ENCODE measurements around the gene RBM4. TPM values are rescaled to one million over a fixed set of nuclear protein-coding genes. Genes with fewer than 3 reads are reported as not detected.

The RBM4 gene
- total RNA-seq, 4 donors from 2014 or later: 51.7 to 93.3 (median 68.6) TPM

DNA sequence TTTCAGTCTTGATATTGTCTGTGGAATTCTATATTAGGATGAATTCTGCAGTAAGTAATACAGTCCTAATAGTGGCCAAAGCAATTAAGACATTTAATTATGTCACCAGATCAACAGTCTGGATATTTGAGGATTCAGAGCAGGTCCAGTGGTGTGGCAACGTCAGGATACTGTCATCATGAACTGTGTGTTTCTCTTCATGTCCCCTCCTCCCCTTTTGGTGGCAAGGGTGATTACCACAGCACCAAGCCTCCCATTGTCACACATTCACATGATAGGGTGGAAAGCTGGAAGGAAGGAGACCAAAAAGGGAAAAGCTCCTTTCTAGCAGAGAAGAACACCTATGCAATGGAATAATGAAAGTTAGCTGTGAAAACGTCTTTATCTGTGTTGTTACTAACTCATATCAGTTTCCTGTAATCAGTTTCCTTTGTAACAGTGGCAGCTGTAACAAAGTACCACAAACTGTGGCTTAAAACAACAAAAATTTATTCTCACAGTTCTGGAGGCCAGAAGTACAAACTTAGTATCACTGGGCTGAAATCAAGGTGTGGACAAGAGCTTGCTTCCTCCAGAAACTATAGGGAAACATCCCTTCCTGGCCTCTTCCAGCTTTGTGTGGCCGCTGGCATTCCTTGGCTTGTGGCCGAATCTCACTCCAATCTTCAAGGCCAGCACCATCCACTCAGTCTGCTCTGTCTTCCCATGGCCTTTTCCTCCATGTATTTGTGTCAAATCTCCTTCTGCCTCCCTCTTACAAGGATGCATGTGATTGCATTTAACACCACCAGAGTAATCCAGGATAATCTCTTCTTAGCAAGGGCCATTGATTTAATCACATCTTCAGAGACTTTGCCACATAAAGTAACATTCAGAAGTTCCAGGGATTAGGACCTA, 28.5 kb upstream of the RBM4 start:
- TF ChIP-seq, protein P1, sequence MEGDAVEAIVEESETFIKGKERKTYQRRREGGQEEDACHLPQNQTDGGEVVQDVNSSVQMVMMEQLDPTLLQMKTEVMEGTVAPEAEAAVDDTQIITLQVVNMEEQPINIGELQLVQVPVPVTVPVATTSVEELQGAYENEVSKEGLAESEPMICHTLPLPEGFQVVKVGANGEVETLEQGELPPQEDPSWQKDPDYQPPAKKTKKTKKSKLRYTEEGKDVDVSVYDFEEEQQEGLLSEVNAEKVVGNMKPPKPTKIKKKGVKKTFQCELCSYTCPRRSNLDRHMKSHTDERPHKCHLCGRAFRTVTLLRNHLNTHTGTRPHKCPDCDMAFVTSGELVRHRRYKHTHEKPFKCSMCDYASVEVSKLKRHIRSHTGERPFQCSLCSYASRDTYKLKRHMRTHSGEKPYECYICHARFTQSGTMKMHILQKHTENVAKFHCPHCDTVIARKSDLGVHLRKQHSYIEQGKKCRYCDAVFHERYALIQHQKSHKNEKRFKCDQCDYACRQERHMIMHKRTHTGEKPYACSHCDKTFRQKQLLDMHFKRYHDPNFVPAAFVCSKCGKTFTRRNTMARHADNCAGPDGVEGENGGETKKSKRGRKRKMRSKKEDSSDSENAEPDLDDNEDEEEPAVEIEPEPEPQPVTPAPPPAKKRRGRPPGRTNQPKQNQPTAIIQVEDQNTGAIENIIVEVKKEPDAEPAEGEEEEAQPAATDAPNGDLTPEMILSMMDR (IDR thresholded peaks at IDR 0.05; ENCODE audit: low read depth): no peak

- TF ChIP-seq, protein P1 (IDR thresholded peaks at IDR 0.05; ENCODE audit: low read depth): no peak
These were observed 26.0 kb upstream of the RBM4 start for GRCh38 chr11:66612458-66612857.

GRCh38 chr11:66614073-66614472, 24.4 kb upstream of the RBM4 start:
- TF ChIP-seq, protein P1 (IDR thresholded peaks at IDR 0.05; ENCODE audit: low read depth): no peak

DNA sequence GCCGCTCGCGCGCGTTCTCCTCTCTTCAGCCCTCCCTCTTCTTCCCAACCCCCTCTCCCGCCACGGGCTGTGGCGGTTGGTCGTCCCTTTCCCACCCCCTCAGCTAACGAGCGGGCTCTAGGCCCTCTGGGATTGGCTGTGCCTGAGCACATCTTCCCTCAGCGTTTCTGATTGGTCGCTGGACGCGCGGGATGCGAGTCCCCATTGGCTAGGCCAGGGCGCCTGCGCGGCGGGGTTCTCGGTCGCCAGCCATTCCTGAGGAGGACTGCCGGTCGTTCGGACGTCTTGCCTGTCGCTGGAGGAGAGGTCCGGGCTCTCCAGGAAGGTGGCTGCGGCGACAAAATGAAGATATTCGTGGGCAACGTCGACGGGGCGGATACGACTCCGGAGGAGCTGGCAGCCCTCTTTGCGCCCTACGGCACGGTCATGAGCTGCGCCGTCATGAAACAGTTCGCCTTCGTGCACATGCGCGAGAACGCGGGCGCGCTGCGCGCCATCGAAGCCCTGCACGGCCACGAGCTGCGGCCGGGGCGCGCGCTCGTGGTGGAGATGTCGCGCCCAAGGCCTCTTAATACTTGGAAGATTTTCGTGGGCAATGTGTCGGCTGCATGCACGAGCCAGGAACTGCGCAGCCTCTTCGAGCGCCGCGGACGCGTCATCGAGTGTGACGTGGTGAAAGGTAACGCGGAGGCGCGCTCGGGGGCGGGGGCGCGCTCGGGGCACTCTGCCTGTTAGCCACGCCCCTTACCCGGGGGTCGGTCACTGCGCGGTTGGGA, 21.9 kb upstream of the RBM4 start, which contains the start of gene RBM14:
TSS of gene RBM14 (plus strand) at position 252 of the 776 bp plus-strand sequence. CDS start at position 343, 91 bp downstream.
- TF ChIP-seq, protein P1 (IDR thresholded peaks at IDR 0.05; ENCODE audit: low read depth): no peak

DNA sequence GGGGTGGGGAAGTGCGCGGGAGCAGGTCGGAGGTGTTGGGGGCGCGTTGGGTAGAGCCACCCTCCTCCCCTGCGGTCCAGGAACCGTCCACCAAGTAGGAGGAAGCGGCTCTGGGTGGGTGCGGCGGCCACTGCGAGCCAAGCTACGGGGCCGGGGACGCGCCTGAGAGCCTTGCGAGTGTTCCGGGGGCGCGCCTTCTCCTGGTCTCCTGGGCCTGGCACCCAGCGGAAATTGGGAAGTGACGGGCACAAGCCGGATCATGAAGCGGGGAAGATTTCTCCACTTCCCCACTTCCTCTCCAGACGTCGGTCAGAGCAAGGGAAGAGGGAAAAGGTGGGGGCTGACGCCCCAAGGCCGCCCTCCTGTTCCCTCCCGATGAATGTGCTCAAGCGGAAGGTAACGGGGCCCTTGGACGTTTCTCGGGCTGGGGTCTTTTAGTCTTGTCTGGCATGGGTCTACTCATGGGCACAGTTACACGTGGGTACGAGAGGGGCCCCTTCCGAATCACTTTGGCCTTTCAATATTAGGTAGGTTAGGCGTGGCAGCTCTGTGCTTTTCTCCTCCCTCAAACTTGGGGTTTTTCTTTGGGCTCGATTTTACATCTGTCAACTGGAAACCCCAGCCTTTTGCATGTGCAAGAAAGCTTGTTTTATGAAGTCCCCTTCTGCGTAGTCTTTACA, 21.2 kb upstream of the RBM4 start:
- TF ChIP-seq, protein P1 (IDR thresholded peaks at IDR 0.05; ENCODE audit: low read depth): no peak

- TF ChIP-seq, protein P1 (IDR thresholded peaks at IDR 0.05; ENCODE audit: low read depth): no peak
These were observed 19.4 kb upstream of the RBM4 start for GRCh38 chr11:66619080-66619554.
